ENCODE measurements around the gene FAM240B. TPM values are rescaled to one million over a fixed set of nuclear protein-coding genes. Genes with fewer than 3 reads are reported as not detected.
A peak's percentile ranks its signal among the peaks of the same experiment; 100 is the strongest.

FAM240B gene
- total RNA-seq, 1 donor from 2014 or later = not detected

- DNase-seq (ENCODE audit: low spot score) = no peak
Observed at GRCh38 chr9:38700695-38701094, 19.2 kb downstream of the FAM240B start.

- no peak for DNase-seq (ENCODE audit: low spot score)
Observed at GRCh38 chr9:38699337-38699736, 20.6 kb downstream of the FAM240B start.

GRCh38 chr9:38697776-38698300 is 22.1 kb downstream of the FAM240B start:
- DNase-seq (ENCODE audit: low spot score) = no peak

GRCh38 chr9:38696999-38697398 is 22.9 kb downstream of the FAM240B start:
- DNase-seq (ENCODE audit: low spot score) = no peak

- no peak for DNase-seq (ENCODE audit: low spot score)
Observed at GRCh38 chr9:38694676-38695075, 25.3 kb downstream of the FAM240B start.

- DNase-seq (ENCODE audit: low spot score) = no peak
Observed at GRCh38 chr9:38692707-38693106, 27.2 kb downstream of the FAM240B start.

- DNase-seq (ENCODE audit: low spot score) = no peak
Observed at GRCh38 chr9:38690574-38690973, 29.4 kb downstream of the FAM240B start.

GRCh38 chr9:38689678-38690077 is 30.3 kb downstream of the FAM240B start:
- no peak for DNase-seq (ENCODE audit: low spot score)

- DNase-seq (ENCODE audit: low spot score) = no peak
Observed at GRCh38 chr9:38687992-38688391, 31.9 kb downstream of the FAM240B start.

GRCh38 chr9:38687389-38687842 is 32.5 kb downstream of the FAM240B start:
- DNase-seq (ENCODE audit: low spot score) = peak; percentile 60

- DNase-seq (ENCODE audit: low spot score) = no peak
Observed at GRCh38 chr9:38686933-38687332, 33.0 kb downstream of the FAM240B start.

GRCh38 chr9:38685535-38685934 is 34.4 kb downstream of the FAM240B start:
- no peak for DNase-seq (ENCODE audit: low spot score)

GRCh38 chr9:38683336-38683735 is 36.6 kb downstream of the FAM240B start:
- DNase-seq (ENCODE audit: low spot score) = no peak

- no peak for DNase-seq (ENCODE audit: low spot score)
Observed at GRCh38 chr9:38682713-38683112, 37.2 kb downstream of the FAM240B start.

- no peak for DNase-seq (ENCODE audit: low spot score)
Observed at GRCh38 chr9:38681747-38682227, 38.1 kb downstream of the FAM240B start.

- no peak for DNase-seq (ENCODE audit: low spot score)
Observed at GRCh38 chr9:38680837-38681445, 39.0 kb downstream of the FAM240B start.

GRCh38 chr9:38677660-38678303 is 42.2 kb downstream of the FAM240B start:
- no peak for DNase-seq (ENCODE audit: low spot score)

GRCh38 chr9:38675831-38676230 is 44.1 kb downstream of the FAM240B start:
- no peak for DNase-seq (ENCODE audit: low spot score)

- DNase-seq (ENCODE audit: low spot score) = no peak
Observed at GRCh38 chr9:38675211-38675610, 44.7 kb downstream of the FAM240B start.

GRCh38 chr9:38673399-38674193 is 46.3 kb downstream of the FAM240B start:
- no peak for DNase-seq (ENCODE audit: low spot score)

- no peak for DNase-seq (ENCODE audit: low spot score)
Observed at GRCh38 chr9:38671748-38672147, 48.2 kb downstream of the FAM240B start.

- DNase-seq (ENCODE audit: low spot score) = no peak
Observed at GRCh38 chr9:38671372-38671731, 48.6 kb downstream of the FAM240B start.

All from ureter (tissue), 1 donor.